Mucosa of rectum (tissue), 2 donors: ENCODE measurements around the gene TNFRSF18.

Source experiments
- H3K27ac ChIP-seq, 2 donors: one replicate each; pipeline ENCODE4 v1.7.0; 2013; ENCODE audit warnings: inconsistent platforms in 2 of 2, low read depth in 2 of 2, low read length in 2 of 2
- H3K27me3 ChIP-seq, 2 donors: one replicate each; pipeline ENCODE4 v1.7.0; 2013; ENCODE audit warnings: low read length in 2 of 2; ENCODE audit not compliant: control insufficient read depth in 2 of 2, insufficient read depth in 2 of 2
- H3K36me3 ChIP-seq, 2 donors: one replicate each; pipeline ENCODE4 v1.7.0; 2013; ENCODE audit warnings: low read length in 2 of 2; ENCODE audit not compliant: control insufficient read depth in 2 of 2, insufficient read depth in 2 of 2
- H3K4me1 ChIP-seq, 2 donors: one replicate each; pipeline ENCODE4 v1.7.0; 2013; ENCODE audit warnings: low read length in 2 of 2, mild to moderate bottlenecking in 1 of 2; ENCODE audit not compliant: control insufficient read depth in 2 of 2, insufficient read depth in 2 of 2
- H3K4me3 ChIP-seq, 2 donors: one replicate each; pipeline ENCODE4 v1.7.0; 2013; ENCODE audit warnings: low read length in 2 of 2
- H3K9ac ChIP-seq, 2 donors: one replicate each; pipeline ENCODE4 v1.7.0; 2013; ENCODE audit warnings: low read length in 2 of 2, low read depth in 1 of 2, mild to moderate bottlenecking in 1 of 2
- H3K9me3 ChIP-seq, 2 donors: one replicate each; pipeline ENCODE4 v1.7.0; 2013; ENCODE audit warnings: low read length in 2 of 2; ENCODE audit not compliant: control insufficient read depth in 2 of 2
- donor health status: healthy.
- donor health status: Normal muscosa, but diverticular disease.

The TNFRSF18 gene

GRCh38 chr1:1240822-1241587 lies 34.6 kb upstream of the TNFRSF18 start:
- peaks cover 9 to 15% of the 10 kb centered on the region in 2 donors for H3K4me1 ChIP-seq
- no peaks in the 10 kb centered on the region for H3K36me3 ChIP-seq
- no peak overlapping the region for H3K4me3 ChIP-seq
- peaks cover 23 to 39% of the 10 kb centered on the region in 2 donors for H3K27me3 ChIP-seq
- no peak overlapping the region for H3K27ac ChIP-seq
- no peaks in the 10 kb centered on the region for H3K9me3 ChIP-seq
- no peak overlapping the region for H3K9ac ChIP-seq

- Histone ChIP-seq H3K9me3 (no peaks in the 10 kb centered on the region), H3K4me1 (peaks cover 9 to 15% of the 10 kb centered on the region in 2 donors), H3K9ac (no peak overlapping the region), H3K4me3 (no peak overlapping the region), H3K27me3 (peaks cover 23 to 35% of the 10 kb centered on the region in 2 donors), H3K27ac (no peak overlapping the region), H3K36me3 (no peaks in the 10 kb centered on the region)
Observed at GRCh38 chr1:1240348-1240732, 33.9 kb upstream of the TNFRSF18 start.

- no peak overlapping the region for H3K4me3 ChIP-seq
- peaks cover 9 to 15% of the 10 kb centered on the region in 2 donors for H3K4me1 ChIP-seq
- H3K9ac ChIP-seq = no peak overlapping the region
- H3K9me3 ChIP-seq = no peaks in the 10 kb centered on the region
- H3K27me3 ChIP-seq = peaks cover 23 to 33% of the 10 kb centered on the region in 2 donors
- H3K27ac ChIP-seq = no peak overlapping the region
- no peaks in the 10 kb centered on the region for H3K36me3 ChIP-seq
Observed at GRCh38 chr1:1239614-1240347, 33.4 kb upstream of the TNFRSF18 start.

GRCh38 chr1:1239227-1239613 lies 32.8 kb upstream of the TNFRSF18 start:
- H3K27ac ChIP-seq = no peak overlapping the region
- no peaks in the 10 kb centered on the region for H3K9me3 ChIP-seq
- peaks cover 0 to 1% of the 10 kb centered on the region in 2 donors for H3K36me3 ChIP-seq
- peaks cover 23 to 33% of the 10 kb centered on the region in 2 donors for H3K27me3 ChIP-seq
- H3K4me1 ChIP-seq = peaks cover 9 to 13% of the 10 kb centered on the region in 2 donors
- no peak overlapping the region for H3K9ac ChIP-seq
- H3K4me3 ChIP-seq = no peak overlapping the region

GRCh38 chr1:1238702-1239178 lies 32.3 kb upstream of the TNFRSF18 start:
- peaks cover 9% of the 10 kb centered on the region in 2 donors for H3K4me1 ChIP-seq
- H3K27ac ChIP-seq = no peak overlapping the region
- H3K36me3 ChIP-seq = peaks cover 0 to 3% of the 10 kb centered on the region in 2 donors
- H3K9ac ChIP-seq = peak overlapping the region in 1 of 2 donors; percentile 43
- no peaks in the 10 kb centered on the region for H3K9me3 ChIP-seq
- peaks cover 23 to 33% of the 10 kb centered on the region in 2 donors for H3K27me3 ChIP-seq
- H3K4me3 ChIP-seq = no peak overlapping the region

- H3K4me1 ChIP-seq = peaks cover 10% of the 10 kb centered on the region in 2 donors
- H3K27ac ChIP-seq = no peak overlapping the region
- peaks cover 23 to 33% of the 10 kb centered on the region in 2 donors for H3K27me3 ChIP-seq
- peak overlapping the region in 1 of 2 donors; percentile 43 for H3K9ac ChIP-seq
- peaks cover 0 to 3% of the 10 kb centered on the region in 2 donors for H3K36me3 ChIP-seq
- peak overlapping the region in 1 of 2 donors; percentile 16 for H3K4me3 ChIP-seq
- H3K9me3 ChIP-seq = no peaks in the 10 kb centered on the region
Observed at GRCh38 chr1:1237874-1238701, 31.7 kb upstream of the TNFRSF18 start.

- Histone ChIP-seq H3K9me3 (no peaks in the 10 kb centered on the region), H3K4me3 (no peak overlapping the region), H3K27ac (no peak overlapping the region), H3K4me1 (peaks cover 16 to 17% of the 10 kb centered on the region in 2 donors), H3K27me3 (peaks cover 23 to 33% of the 10 kb centered on the region in 2 donors), H3K36me3 (peaks cover 0 to 3% of the 10 kb centered on the region in 2 donors), H3K9ac (no peak overlapping the region)
Observed at GRCh38 chr1:1236945-1237873, 30.8 kb upstream of the TNFRSF18 start.

- Histone ChIP-seq H3K27ac (no peak overlapping the region), H3K27me3 (peaks cover 23 to 30% of the 10 kb centered on the region in 2 donors), H3K36me3 (peaks cover 0 to 3% of the 10 kb centered on the region in 2 donors), H3K9ac (no peak overlapping the region), H3K4me3 (no peak overlapping the region), H3K9me3 (no peaks in the 10 kb centered on the region), H3K4me1 (peaks cover 16 to 17% of the 10 kb centered on the region in 2 donors)
Observed at GRCh38 chr1:1236176-1236763, 29.9 kb upstream of the TNFRSF18 start.
